PFSK-1 (cell line): ENCODE data around the gene DAB1.

Source experiments
- FOXP2 ChIP-seq: optimal IDR thresholded peaks from 2 replicates; pipeline ENCODE3; 2011; ENCODE audit warnings: borderline replicate concordance, control low read depth, inconsistent platforms; ENCODE audit not compliant: insufficient read depth; ENCODE audit errors: extremely low read length, extremely low read depth
- POLR2AphosphoS5 ChIP-seq: IDR thresholded peaks from 2 replicates; pipeline ENCODE4 v1.6.1; 2012; ENCODE audit warnings: low read depth, mild to moderate bottlenecking, control low read depth, low read length, moderate library complexity
- REST ChIP-seq, 2 experiments: IDR thresholded peaks; 2 replicates each; pipeline versions ENCODE4 v1.6.1 to v1.8.0; 2011 to 2012; ENCODE audit warnings: low read depth in 2 of 2, low read length in 2 of 2, control low read depth in 1 of 2, inconsistent platforms in 1 of 2, mild to moderate bottlenecking in 1 of 2, moderate library complexity in 1 of 2; ENCODE audit not compliant: insufficient read depth in 1 of 2
- SIN3A ChIP-seq: IDR thresholded peaks from 2 replicates; pipeline ENCODE4 v1.6.1; 2012; ENCODE audit warnings: mild to moderate bottlenecking, low read length, moderate library complexity, borderline replicate concordance; ENCODE audit not compliant: insufficient read depth
- TAF1 ChIP-seq: IDR thresholded peaks from 2 replicates; pipeline ENCODE4 v1.6.1; 2012; ENCODE audit warnings: low read length, control low read depth, borderline replicate concordance; ENCODE audit not compliant: insufficient read depth

The DAB1 gene

DNA sequence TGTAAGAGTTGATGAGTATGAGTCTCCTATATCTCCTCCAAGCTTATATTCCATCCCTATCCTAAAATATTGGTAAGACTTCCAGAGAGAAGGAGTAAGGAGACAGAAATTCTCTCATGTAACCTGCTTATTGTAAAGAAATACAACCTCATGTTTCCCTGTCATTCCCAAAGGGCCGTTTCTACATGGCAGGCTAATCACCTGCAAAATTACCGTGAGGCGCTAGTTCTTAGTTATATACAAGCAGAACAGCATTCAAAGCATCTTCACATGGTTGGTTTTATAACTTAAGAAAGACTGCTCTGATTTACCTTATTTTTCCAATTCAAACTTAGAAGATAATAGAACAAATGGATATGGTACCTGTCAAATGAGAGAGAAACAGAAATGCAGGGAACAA is 42.9 kb downstream of the DAB1 start:
- no peak for TF ChIP-seq FOXP2

- TF ChIP-seq SIN3A: no peak
- TF ChIP-seq POLR2AphosphoS5: no peak
- no peak for TF ChIP-seq REST (IDR thresholded peaks at IDR 0.05; ENCODE audit: insufficient read depth in 1 of 2, low read depth in 2 of 2, low read length in 2 of 2)
- TF ChIP-seq TAF1: no peak
- no peak for TF ChIP-seq FOXP2
These were observed 45.3 kb downstream of the DAB1 start for GRCh38 chr1:57378534-57378933.

DNA sequence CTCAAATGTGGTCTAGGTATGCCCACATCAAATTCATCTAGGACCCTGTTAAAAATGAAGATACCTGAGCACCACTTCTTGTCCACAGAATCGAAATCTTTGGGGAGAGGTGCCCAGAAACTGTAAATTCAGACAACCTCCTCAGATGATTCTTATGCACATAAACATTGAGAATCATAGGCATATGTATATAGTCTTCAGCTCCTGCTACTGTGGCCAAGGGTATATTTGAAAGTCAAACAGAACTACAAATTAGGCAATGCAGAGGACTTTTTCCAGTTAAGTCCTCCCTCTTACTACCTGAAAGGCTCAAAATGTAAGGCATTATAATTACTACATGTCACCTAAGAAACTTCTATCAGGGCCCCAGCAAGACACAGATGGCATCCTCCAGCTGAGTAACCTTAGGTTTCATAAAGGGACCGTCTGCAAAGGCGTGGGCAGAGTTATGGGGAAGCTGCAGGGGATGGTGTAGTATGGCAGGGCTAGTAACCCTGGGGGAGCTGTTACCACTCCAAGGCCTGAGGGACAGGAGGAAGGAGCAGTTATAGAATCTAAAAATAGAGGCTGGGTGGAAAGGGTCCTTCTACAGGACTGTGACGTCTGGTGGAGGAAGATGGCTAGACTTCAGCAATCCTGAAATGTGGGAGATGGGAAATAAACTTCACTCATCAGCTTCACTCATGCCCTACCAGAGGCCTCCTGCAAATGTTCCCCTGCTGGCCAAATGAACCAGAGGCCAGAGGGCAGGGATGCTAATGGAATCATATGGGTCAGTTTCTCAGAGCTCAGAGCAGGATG is 46.3 kb downstream of the DAB1 start:
- TF ChIP-seq FOXP2 (no peak), REST (IDR thresholded peaks at IDR 0.05; ENCODE audit: insufficient read depth in 1 of 2, low read depth in 2 of 2, low read length in 2 of 2) (no peak), SIN3A (no peak), TAF1 (no peak), POLR2AphosphoS5 (no peak)

- TF ChIP-seq TAF1 (no peak), POLR2AphosphoS5 (no peak), SIN3A (no peak), REST (IDR thresholded peaks at IDR 0.05; ENCODE audit: insufficient read depth in 1 of 2, low read depth in 2 of 2, low read length in 2 of 2) (no peak), FOXP2 (no peak)
These were observed 47.8 kb downstream of the DAB1 start for GRCh38 chr1:57376041-57376440.

DNA sequence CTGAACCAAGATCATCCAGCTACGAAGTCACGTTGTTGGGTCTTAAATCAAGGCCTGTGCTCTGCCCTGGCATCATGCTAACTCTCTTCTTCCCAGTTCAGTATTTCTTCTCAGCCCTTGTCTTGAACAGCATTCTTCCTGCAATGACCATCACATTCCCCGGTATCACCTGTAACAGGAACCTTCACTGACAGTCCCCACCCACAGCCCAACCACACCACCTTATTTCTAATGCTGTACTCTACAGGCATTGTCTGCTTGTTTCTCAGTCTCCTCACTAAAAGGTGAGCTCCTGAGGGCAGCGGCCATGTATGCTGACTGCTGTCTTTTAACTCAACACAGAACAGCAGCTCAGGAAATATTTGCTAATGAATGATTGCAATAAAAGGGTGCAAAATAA is 54.0 kb downstream of the DAB1 start:
- no peak for TF ChIP-seq TAF1
- no peak for TF ChIP-seq POLR2AphosphoS5
- no peak for TF ChIP-seq REST (IDR thresholded peaks at IDR 0.05; ENCODE audit: insufficient read depth in 1 of 2, low read depth in 2 of 2, low read length in 2 of 2)
- TF ChIP-seq SIN3A: no peak
- no peak for TF ChIP-seq FOXP2
